ENCODE data around the gene DNAJC5.
"Not testable (repeated sequence)": the region's sequence is repeated elsewhere in the genome, so short reads cannot be mapped to it uniquely, and the experiment has no call there.

DNAJC5 gene

DNA sequence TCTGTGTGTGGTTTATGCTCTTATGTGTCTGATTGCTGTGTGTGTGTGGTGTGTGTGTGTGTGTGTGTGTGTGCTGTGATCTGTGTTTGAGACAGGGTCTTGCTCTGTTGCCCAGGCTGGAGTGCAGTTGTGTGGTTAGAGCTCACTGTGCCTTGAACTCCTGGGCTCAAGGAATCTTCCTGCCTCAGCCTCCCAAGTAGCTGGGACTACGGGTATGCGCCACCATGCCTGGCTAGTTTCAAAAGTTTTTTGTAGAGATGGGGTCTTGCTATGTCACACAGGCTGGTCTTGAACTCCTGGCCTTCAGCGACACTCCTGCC lies 78.2 kb downstream of the DNAJC5 start:
- Histone ChIP-seq H3K4me2 (ENCODE audit: low read length) (no peak overlapping the region), H3K18ac (ENCODE audit: low read length) (no peak overlapping the region), H2BK12ac (ENCODE audit: low read length) (no peak overlapping the region), H2AFZ (ENCODE audit: insufficient read depth, low read length, poor library complexity) (no peak overlapping the region), H3K9me3 (ENCODE audit: insufficient read depth, low read depth, low read length) (peaks cover 6% of the 10 kb centered on the region), H3K36me3 (ENCODE audit: control insufficient read depth in 1 of 2, insufficient read depth in 2 of 2, low read length in 2 of 2) (peaks cover 3% of the 10 kb centered on the region in 2 experiments), H3K4me3 (ENCODE audit: low read depth, low read length) (no peak overlapping the region), H4K8ac (ENCODE audit: low read depth, low read length) (no peak overlapping the region), H3K14ac (ENCODE audit: low read length) (no peak overlapping the region), H3K23ac (ENCODE audit: low read length) (no peak overlapping the region), H3K4ac (ENCODE audit: low read depth, low read length) (no peak overlapping the region), H2AK5ac (ENCODE audit: low read length) (no peak overlapping the region), H3K79me2 (ENCODE audit: control insufficient read depth, insufficient read depth, low read length, poor library complexity) (peaks cover 7% of the 10 kb centered on the region), H3K27ac (ENCODE audit: low read depth, low read length) (no peak overlapping the region), H4K91ac (ENCODE audit: low read depth, low read length) (no peak overlapping the region), H3K79me1 (ENCODE audit: low read length) (peaks cover 8% of the 10 kb centered on the region), H2BK5ac (ENCODE audit: low read depth, low read length, poor library complexity) (no peak overlapping the region), H4K12ac (ENCODE audit: low read depth, low read length) (no peak overlapping the region), H2BK120ac (ENCODE audit: insufficient read depth, low read length, poor library complexity) (no peak overlapping the region), H3K9ac (ENCODE audit: low read length) (no peak overlapping the region), H3K4me1 (ENCODE audit: control insufficient read depth in 1 of 2, insufficient read depth in 2 of 2, low read length in 2 of 2) (peaks cover 11 to 18% of the 10 kb centered on the region in 2 experiments), H3K27me3 (ENCODE audit: insufficient read depth, low read length) (no peaks in the 10 kb centered on the region)
- no peak for DNase-seq
- no CpG with 5 or more reads among the region's 3 CpGs for WGBS (ENCODE audit: extremely low coverage, insufficient coverage, insufficient read length)

DNA sequence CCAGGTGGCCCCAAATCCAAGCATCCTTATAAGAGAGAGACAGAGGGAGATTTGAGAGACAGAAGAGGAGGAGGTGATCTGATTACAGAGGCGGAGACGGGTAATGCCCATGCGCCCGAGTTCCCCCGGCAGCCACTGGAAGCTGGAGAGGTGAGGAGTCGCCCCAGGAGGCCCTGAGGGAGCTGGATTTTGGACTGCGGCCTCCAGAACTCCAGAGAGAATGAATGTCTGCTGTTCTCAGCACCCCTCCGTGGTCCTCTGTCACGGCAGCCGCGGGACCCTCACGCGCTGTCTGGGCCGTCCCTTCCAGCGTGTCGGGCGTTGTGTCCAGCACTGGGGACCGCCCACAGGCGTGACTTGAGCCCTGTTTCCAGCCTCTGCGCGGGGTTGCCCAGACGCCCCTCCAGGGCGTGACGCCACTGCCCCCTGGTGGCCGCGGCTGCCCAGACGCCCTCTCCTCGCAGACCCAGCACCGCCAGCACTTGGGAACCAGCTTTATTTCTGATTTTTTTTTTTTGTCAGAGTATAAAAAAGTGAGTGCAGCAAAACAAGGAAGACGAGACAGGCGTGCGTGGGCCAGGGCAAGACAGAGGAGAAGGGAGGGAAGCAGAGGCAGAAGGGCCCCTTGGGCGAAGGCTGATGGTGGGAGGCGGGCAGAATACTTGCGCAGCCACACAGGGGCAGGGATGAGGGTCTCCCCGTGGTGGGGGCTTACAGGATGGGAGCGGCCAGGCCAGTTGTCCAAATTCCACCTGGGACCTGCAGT lies 78.9 kb downstream of the DNAJC5 start:
- WGBS (ENCODE audit: extremely low coverage, insufficient coverage, insufficient read length), result no CpG with 5 or more reads among the region's 37 CpGs
- peaks cover 0 to 2% of the 10 kb centered on the region in 2 experiments for H3K36me3 ChIP-seq (ENCODE audit: control insufficient read depth in 1 of 2, insufficient read depth in 2 of 2, low read length in 2 of 2)
- peak; percentile 79 to 90 for DNase-seq
- H3K4me2 ChIP-seq (ENCODE audit: low read length), result peak overlapping the region; percentile 85
- H4K12ac ChIP-seq (ENCODE audit: low read depth, low read length), result no peak overlapping the region
- H2AK5ac ChIP-seq (ENCODE audit: low read length), result no peak overlapping the region
- H3K18ac ChIP-seq (ENCODE audit: low read length), result no peak overlapping the region
- peaks cover 7% of the 10 kb centered on the region for H3K79me2 ChIP-seq (ENCODE audit: control insufficient read depth, insufficient read depth, low read length, poor library complexity)
- H3K27me3 ChIP-seq (ENCODE audit: insufficient read depth, low read length), result no peaks in the 10 kb centered on the region
- no peak overlapping the region for H3K4ac ChIP-seq (ENCODE audit: low read depth, low read length)
- peak overlapping the region; percentile 2 for H3K9ac ChIP-seq (ENCODE audit: low read length)
- no peak overlapping the region for H4K91ac ChIP-seq (ENCODE audit: low read depth, low read length)
- no peak overlapping the region for H3K27ac ChIP-seq (ENCODE audit: low read depth, low read length)
- no peak overlapping the region for H4K8ac ChIP-seq (ENCODE audit: low read depth, low read length)
- H3K4me3 ChIP-seq (ENCODE audit: low read depth, low read length), result peak overlapping the region; percentile 27
- no peak overlapping the region for H3K23ac ChIP-seq (ENCODE audit: low read length)
- no peak overlapping the region for H2BK12ac ChIP-seq (ENCODE audit: low read length)
- H2BK5ac ChIP-seq (ENCODE audit: low read depth, low read length, poor library complexity), result no peak overlapping the region
- H3K14ac ChIP-seq (ENCODE audit: low read length), result no peak overlapping the region
- no peak overlapping the region for H2BK120ac ChIP-seq (ENCODE audit: insufficient read depth, low read length, poor library complexity)
- peak overlapping the region; percentile 37 for H2AFZ ChIP-seq (ENCODE audit: insufficient read depth, low read length, poor library complexity)
- peaks cover 15 to 21% of the 10 kb centered on the region in 2 experiments for H3K4me1 ChIP-seq (ENCODE audit: control insufficient read depth in 1 of 2, insufficient read depth in 2 of 2, low read length in 2 of 2)
- peaks cover 11% of the 10 kb centered on the region for H3K79me1 ChIP-seq (ENCODE audit: low read length)
- peaks cover under 1% of the 10 kb centered on the region for H3K9me3 ChIP-seq (ENCODE audit: insufficient read depth, low read depth, low read length)

DNA sequence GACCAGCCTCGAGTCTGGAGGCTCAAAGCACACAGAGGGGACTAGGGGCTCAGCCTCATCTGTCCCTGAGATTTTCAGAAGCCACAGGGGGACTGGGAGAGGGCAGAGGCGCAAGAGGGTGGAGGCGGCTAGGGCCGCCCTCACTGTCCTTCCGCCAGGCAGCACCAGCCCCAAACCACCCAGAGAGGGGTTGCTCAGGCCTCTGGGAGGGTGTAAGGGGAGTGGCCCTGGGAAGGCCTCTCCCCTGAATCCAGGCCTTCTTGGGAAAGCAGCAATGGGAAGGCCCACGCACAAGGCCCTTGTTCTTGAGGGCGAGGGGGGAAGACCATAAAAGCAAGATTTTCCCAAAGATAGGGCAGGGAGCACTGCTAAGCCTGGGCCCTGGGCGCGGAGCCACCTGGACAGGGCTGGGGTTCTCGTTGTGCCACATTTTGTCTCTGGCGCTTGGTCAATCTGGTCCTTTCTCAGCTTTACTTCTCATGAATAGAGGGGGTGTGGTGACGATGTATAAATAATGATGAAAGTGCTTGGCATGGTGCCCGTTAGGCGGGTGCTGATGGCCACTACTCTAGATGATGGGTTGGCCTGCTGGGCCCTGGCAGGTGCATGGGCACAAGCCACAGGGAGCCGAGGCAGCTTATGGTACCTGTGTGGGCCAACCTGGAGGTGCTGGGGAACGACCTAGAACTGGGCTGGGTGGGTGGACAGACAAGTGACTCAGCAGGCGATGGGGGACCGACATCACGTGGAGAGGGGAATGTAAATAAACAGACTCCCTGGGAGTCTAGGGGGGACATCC lies 79.7 kb downstream of the DNAJC5 start:
- no CpG with 5 or more reads among the region's 19 CpGs for WGBS (ENCODE audit: extremely low coverage, insufficient coverage, insufficient read length)

DNA sequence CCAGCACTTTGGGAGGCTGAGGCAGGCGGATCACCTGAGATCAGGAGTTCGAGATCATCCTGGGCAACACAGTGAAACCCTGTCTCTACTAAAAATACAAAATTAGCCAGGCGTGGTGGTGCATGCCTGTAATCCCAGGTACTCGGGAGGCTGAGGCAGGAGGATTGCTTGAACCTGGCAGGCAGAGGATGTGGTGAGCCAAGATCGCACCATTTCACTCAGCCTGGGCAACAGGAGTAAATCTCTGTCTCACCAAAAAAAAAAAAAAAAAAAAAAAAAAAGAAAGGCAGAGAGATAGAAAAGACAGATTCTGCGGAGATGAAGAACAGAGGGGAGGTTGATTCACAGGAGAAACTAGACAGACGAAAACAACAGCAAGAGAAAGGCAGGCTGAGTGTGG lies 81.6 kb downstream of the DNAJC5 start:
- H2AK5ac ChIP-seq (ENCODE audit: low read length); H3K4me2 ChIP-seq (ENCODE audit: low read length); H3K4me3 ChIP-seq (ENCODE audit: low read depth, low read length); H3K9ac ChIP-seq (ENCODE audit: low read length); H2AFZ ChIP-seq (ENCODE audit: insufficient read depth, low read length, poor library complexity); H3K18ac ChIP-seq (ENCODE audit: low read length); H3K23ac ChIP-seq (ENCODE audit: low read length); H3K79me2 ChIP-seq (ENCODE audit: control insufficient read depth, insufficient read depth, low read length, poor library complexity); H3K36me3 ChIP-seq (ENCODE audit: control insufficient read depth in 1 of 2, insufficient read depth in 2 of 2, low read length in 2 of 2); H3K14ac ChIP-seq (ENCODE audit: low read length); H2BK5ac ChIP-seq (ENCODE audit: low read depth, low read length, poor library complexity); H3K4ac ChIP-seq (ENCODE audit: low read depth, low read length); H3K27ac ChIP-seq (ENCODE audit: low read depth, low read length); H4K12ac ChIP-seq (ENCODE audit: low read depth, low read length); H3K27me3 ChIP-seq (ENCODE audit: insufficient read depth, low read length); H3K9me3 ChIP-seq (ENCODE audit: insufficient read depth, low read depth, low read length); H2BK12ac ChIP-seq (ENCODE audit: low read length); DNase-seq; H2BK120ac ChIP-seq (ENCODE audit: insufficient read depth, low read length, poor library complexity); H4K8ac ChIP-seq (ENCODE audit: low read depth, low read length); H4K91ac ChIP-seq (ENCODE audit: low read depth, low read length): not testable (repeated sequence)
- Histone ChIP-seq H3K79me1 (ENCODE audit: low read length) (peaks cover 10% of the 10 kb centered on the region), H3K4me1 (ENCODE audit: control insufficient read depth in 1 of 2, insufficient read depth in 2 of 2, low read length in 2 of 2) (peaks cover 16 to 21% of the 10 kb centered on the region in 2 experiments)
- WGBS (ENCODE audit: extremely low coverage, insufficient coverage, insufficient read length), result no CpG with 5 or more reads among the region's 7 CpGs

More for the DNA sequence above, 79.7 kb downstream of the DNAJC5 start:
- Histone ChIP-seq H4K8ac (ENCODE audit: low read depth, low read length) (no peak overlapping the region), H3K18ac (ENCODE audit: low read length) (no peak overlapping the region), H2BK5ac (ENCODE audit: low read depth, low read length, poor library complexity) (no peak overlapping the region), H3K9ac (ENCODE audit: low read length) (no peak overlapping the region), H3K23ac (ENCODE audit: low read length) (no peak overlapping the region), H2BK120ac (ENCODE audit: insufficient read depth, low read length, poor library complexity) (no peak overlapping the region), H3K4me2 (ENCODE audit: low read length) (no peak overlapping the region), H3K36me3 (ENCODE audit: control insufficient read depth in 1 of 2, insufficient read depth in 2 of 2, low read length in 2 of 2) (peaks cover 0 to 2% of the 10 kb centered on the region in 2 experiments), H3K79me2 (ENCODE audit: control insufficient read depth, insufficient read depth, low read length, poor library complexity) (peaks cover 6% of the 10 kb centered on the region), H2BK12ac (ENCODE audit: low read length) (no peak overlapping the region), H3K27me3 (ENCODE audit: insufficient read depth, low read length) (no peaks in the 10 kb centered on the region), H3K4ac (ENCODE audit: low read depth, low read length) (no peak overlapping the region), H3K4me3 (ENCODE audit: low read depth, low read length) (no peak overlapping the region), H2AK5ac (ENCODE audit: low read length) (no peak overlapping the region), H3K14ac (ENCODE audit: low read length) (no peak overlapping the region), H2AFZ (ENCODE audit: insufficient read depth, low read length, poor library complexity) (no peak overlapping the region), H3K4me1 (ENCODE audit: control insufficient read depth in 1 of 2, insufficient read depth in 2 of 2, low read length in 2 of 2) (peaks cover 14 to 17% of the 10 kb centered on the region in 2 experiments), H3K9me3 (ENCODE audit: insufficient read depth, low read depth, low read length) (no peaks in the 10 kb centered on the region), H3K27ac (ENCODE audit: low read depth, low read length) (no peak overlapping the region), H4K91ac (ENCODE audit: low read depth, low read length) (no peak overlapping the region), H4K12ac (ENCODE audit: low read depth, low read length) (no peak overlapping the region), H3K79me1 (ENCODE audit: low read length) (peaks cover 11% of the 10 kb centered on the region)
- DNase-seq, result no peak
